GM18873 (cell line): Measurements from ENCODE around the gene PANX2.
A peak's percentile ranks its signal among the peaks of the same experiment; 100 is the strongest.
"Not testable (repeated sequence)": the region's sequence is repeated elsewhere in the genome, so short reads cannot be mapped to it uniquely, and the experiment has no call there.

ENCODE experiments used
- ATAC-seq: cut with Tn5 transposase; IDR thresholded peaks from one replicate; pipeline ENCODE4 v1.9.1; 2021; ENCODE audit warnings: mild to moderate bottlenecking, moderate library complexity, moderate number of reproducible peaks; ENCODE audit not compliant: unreplicated experiment, low FRiP score

Gene PANX2

GRCh38 chr22:50197000-50197800 lies 26.7 kb downstream of the PANX2 start:
- no peak for ATAC-seq

- no peak for ATAC-seq
These were observed 27.5 kb downstream of the PANX2 start for GRCh38 chr22:50197856-50198623.

GRCh38 chr22:50198624-50199017 lies 28.1 kb downstream of the PANX2 start:
- ATAC-seq = no peak

GRCh38 chr22:50199251-50199721 lies 28.8 kb downstream of the PANX2 start:
- ATAC-seq = no peak

- ATAC-seq = no peak
These were observed 29.4 kb downstream of the PANX2 start for GRCh38 chr22:50199829-50200460.

GRCh38 chr22:50200461-50201190 lies 30.1 kb downstream of the PANX2 start, which contains the start of gene SELENOO:
SELENOO (plus strand) TSS chr22:50201011; CDS start chr22:50201037, 26 bp downstream.
- peak; percentile 50 for ATAC-seq

GRCh38 chr22:50201191-50202129 lies 30.9 kb downstream of the PANX2 start:
- ATAC-seq = peak; percentile 9

GRCh38 chr22:50202130-50202666 lies 31.7 kb downstream of the PANX2 start:
- ATAC-seq = no peak

GRCh38 chr22:50203288-50203687 lies 32.8 kb downstream of the PANX2 start:
- ATAC-seq = no peak

GRCh38 chr22:50204571-50204970 lies 34.0 kb downstream of the PANX2 start:
- ATAC-seq = no peak

GRCh38 chr22:50204998-50205397 lies 34.5 kb downstream of the PANX2 start:
- ATAC-seq = not testable (repeated sequence)

GRCh38 chr22:50205781-50206569 lies 35.4 kb downstream of the PANX2 start:
- ATAC-seq = no peak

- ATAC-seq = no peak
These were observed 36.1 kb downstream of the PANX2 start for GRCh38 chr22:50206599-50206998.

- no peak for ATAC-seq
These were observed 37.0 kb downstream of the PANX2 start for GRCh38 chr22:50207383-50208140.

- no peak for ATAC-seq
These were observed 38.0 kb downstream of the PANX2 start for GRCh38 chr22:50208430-50208938.

- no peak for ATAC-seq
These were observed 38.7 kb downstream of the PANX2 start for GRCh38 chr22:50208939-50209892.
